Activated CD4-positive, alpha-beta T cell treated with anti-CD3 and anti-CD28 coated beads, Interleukin-2, Interleukin-4, amounts not matched to agents 100 ng/mL and 50 ng/mL, durations not matched to agents 16 hours and 8 hours (primary cell): ENCODE measurements around the gene CCDC192.

Experiments
- DNase-seq: peaks from one replicate; pipeline ENCODE4 v3.0.0-alpha.2; 2020; ENCODE audit warnings: low spot score

The CCDC192 gene

DNA sequence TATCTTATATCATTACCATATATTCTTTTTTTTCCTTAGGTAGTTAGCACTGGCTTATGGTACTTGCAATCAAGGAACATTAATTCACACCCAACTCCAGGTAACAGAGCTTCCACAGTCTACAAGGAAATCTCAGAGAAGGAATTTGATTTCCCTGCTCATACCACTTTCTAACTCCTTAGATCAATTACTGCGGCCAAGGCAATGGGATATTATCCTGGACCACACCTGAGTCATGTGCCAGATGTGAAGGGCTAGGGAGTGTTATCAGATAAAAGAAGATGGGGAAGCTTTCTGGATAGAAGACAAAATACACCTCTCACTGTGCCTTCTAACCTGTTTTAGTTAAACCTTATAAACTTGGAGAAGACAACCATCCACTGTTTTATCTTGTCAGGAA lies 181.2 kb downstream of the CCDC192 start:
- no peak for DNase-seq

DNA sequence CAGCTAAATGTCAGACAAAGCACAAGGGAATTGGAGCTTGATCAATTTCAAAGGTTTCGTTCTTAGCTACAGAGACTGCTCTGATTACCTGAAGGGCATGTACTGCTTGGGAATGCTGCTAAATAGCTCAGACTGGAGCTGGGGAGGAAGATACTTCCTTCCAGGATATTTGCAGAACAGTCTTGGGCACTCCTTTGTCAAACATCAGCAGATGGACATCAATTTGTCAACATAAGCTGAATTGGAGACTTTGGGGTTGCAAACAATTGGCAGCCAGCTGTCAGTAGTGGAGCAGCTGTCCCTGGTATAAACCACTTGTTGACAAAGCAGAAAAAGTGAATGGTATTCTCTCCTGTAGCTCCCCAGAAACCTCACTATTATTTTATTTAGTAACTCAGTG lies 182.0 kb downstream of the CCDC192 start:
- DNase-seq, result no peak

DNA sequence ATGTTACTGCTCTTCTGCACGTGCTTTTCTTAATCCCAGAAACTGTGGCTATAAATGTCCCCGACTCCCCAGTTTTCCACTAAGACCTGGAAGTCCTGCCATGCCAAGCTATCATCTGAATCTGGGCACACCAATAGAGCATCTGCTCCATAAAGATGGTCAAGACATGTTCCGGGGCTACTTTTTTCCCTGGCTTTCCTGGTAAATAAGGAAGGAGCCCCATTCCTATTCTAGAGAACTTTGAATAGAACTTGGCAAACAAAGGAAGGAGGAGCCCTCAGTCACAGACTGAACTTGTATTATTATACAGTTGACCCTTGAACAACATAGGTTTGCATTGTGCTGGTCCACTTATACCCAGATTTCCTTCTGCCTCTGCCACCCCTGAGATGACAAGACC lies 182.9 kb downstream of the CCDC192 start:
- no peak for DNase-seq

DNA sequence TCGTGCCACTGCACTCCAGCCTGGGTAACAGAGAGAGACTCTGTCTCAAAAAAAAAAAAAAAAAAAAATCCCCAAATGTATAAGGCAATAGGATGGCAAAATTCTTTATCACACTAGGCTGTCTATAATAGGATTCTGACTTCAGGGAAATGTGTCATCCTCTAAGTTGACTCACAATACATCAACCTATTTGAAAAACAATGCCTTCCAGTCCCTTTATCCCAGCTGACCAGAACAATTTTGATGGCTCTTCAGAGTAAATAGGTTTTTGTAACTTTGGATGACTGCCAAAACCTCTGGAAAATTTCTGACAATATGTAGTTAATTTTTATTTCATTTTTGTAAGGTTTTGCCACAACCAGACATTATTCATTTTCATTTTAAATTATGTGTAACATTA lies 184.1 kb downstream of the CCDC192 start:
- no peak for DNase-seq

DNA sequence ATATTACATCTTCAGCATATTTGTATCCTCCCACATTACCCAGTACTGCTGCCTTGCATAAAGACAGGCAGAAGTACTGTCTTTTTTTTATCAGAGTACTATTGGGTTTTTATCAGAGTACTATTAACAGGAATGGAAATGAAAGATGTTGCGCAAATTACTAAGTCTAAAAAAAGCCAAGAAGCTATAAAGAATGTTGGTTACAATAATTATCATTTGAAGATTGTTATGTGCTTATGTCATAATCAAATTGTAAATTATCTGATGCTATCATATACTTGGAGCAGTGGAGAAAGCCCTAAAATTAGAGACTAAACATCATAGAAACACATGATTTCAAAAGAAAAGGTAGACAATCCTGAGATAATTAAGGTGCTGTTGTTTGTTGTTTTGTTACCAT lies 188.8 kb downstream of the CCDC192 start:
- DNase-seq, result no peak

DNA sequence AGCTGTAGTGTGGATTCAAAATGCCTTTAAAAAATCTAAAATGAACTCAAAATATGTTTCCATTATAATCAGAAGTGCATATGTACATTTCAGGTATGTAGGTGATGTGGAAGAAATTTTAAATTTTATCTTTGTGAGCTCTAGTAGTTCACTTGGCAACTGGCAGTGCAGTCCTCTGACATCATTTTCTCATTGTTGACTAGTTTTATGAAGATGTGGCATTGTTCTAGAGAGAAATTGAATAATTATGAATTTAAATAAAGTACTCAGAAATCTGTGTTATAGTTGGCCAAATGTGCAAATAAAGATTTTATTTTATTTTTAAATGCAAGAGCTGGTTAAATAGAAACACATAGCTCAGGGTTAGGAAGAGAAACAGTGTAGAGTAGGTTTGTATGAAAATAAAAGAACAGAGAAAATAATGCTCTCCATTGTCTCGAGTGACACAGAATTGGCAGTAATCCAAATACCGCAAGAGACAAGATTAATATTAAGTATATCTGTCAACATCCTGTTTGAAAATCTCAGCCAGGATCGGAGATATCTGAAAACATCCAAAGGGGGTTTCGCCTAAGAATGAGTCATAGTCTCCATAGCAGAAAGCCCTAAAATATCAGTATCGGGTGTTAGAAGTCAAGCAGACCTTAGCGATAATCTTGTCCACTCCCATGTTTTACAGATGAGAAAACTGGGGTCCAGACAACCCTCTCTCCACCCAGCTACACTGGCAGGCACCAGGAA lies 189.4 kb downstream of the CCDC192 start:
- no peak for DNase-seq

DNA sequence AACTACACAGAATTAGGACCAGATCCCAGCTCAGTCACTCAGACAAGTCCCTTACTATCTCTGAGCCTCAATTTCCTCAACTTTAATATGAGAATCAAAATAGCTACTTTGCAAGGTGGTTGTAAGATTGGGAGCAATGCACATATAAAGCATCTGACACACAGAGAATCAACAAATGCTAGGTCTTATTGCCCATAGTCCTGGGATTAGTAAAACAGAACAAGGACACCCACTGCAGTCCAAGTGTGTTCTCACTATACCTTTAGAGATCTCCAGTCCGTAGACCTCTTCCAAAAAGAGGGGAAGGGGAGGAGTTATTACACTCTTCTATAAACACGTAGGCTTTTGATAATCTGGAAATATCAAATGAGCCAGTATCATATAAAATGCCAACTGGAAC lies 190.0 kb downstream of the CCDC192 start:
- no peak for DNase-seq

DNA sequence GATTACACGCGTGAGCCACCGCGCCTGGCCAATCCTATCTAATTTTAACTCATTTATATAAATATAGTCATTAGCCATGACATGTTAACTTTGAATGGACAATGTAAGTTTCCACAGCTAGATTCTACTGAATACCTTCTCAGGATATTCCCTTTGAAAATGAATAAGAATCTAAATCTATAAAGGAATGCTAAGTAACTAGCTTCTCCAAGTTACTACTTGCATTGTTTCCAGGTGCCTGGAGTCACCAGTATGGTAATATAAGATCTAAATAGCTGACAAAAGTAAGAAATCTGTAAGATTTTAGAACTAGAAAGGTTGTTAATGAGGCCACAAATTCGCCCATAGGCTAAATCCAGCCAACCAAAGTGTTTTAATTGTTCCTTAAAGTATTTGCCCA lies 191.3 kb downstream of the CCDC192 start:
- no peak for DNase-seq

DNA sequence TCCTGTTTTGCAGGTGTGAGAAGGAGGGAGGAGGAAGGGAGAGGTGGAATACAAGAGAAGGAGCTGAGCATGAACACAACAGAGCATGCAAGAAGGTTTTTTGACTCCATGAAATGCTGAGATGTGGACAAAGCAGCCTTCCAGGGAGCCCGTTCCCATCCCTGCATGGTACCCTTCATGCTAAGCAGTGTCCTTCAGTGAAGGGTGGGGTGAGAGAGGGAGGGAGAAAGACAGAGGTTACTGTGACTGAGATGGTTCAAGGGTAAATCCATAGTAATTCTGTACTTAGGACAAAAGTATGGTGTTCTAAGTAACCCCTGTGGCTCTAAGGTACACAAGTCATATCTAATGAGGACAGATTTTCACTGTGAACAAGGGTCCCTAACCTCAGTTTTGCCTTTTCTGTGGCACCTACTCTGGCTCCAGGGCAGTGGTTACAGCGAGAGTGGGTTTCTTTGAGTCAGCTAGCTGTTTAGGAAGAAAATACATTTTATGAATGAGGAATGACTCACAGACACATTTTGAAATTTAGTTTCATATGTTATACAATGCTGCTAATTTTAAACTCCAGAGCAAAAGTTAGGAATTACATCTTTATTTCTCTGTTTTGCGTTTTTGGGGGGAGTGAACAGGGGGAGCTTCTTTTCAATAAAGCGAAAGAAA lies 195.5 kb downstream of the CCDC192 start:
- peak; percentile 30 for DNase-seq

DNA sequence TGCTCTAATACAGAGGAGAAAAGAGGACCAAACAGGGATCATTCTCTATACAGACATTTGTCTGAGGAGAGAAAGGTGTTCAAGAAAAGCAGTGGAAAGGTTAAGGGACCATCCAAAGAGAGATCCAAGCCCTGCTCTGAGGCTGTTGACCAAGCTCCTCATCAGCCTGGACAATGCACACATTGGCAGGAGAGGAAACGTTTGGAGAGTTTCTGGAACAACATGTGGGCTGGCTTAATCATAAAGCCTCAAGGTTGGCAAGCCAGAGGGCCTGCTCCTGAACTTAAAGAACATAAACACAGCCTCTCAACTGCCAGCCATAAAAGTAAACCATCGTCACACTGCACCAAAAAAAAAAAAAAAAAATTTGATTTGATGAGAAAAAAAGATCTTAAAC lies 196.0 kb downstream of the CCDC192 start:
- no peak for DNase-seq

DNA sequence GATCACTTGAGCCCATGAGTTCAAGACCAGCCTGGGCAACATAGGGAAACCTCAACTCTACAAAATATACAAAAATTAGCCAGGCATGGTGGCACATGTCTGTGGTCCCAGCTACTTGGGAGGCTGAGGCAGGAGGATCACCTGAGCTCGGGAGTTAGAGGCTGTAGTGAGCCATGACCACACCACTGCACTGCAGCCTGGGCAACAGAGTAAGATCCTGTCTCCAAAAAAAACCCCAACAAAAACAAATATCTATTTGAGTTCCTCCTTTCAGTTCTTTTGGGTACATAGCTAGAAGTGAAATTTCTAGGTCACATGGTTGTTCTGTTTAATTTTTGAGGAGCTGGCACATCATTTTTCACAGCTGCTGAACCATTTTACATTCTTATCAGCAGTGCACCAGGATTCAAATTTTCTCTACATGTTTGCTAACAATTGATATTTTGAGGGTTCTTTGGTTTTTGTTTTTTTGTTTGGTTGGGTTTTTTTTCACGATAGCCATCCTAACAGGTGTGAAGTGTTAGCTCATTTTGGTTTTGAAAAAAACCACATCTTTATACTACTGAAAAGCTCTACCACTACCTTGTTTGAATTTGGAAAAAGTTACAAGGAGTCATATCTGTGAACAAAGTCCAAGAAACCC lies 203.5 kb downstream of the CCDC192 start:
- DNase-seq, result no peak

DNA sequence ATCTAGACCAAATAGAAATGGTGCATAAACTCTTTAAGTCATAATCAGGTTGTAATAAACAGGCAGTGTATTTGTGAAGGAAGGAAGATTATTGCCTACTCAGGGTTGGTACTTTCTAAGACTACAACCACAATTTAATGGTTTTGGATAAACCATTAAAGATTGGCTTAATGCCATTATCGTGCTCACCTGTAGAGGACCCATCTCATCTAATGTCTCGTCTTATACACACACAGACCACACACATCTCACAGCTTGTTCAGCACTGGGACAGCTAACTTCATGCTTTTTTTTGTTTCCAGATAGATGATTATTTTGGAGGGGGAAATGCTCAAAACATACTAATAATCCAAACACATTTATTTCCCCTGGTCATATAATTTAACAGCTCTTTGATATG lies 204.7 kb downstream of the CCDC192 start:
- DNase-seq, result no peak

DNA sequence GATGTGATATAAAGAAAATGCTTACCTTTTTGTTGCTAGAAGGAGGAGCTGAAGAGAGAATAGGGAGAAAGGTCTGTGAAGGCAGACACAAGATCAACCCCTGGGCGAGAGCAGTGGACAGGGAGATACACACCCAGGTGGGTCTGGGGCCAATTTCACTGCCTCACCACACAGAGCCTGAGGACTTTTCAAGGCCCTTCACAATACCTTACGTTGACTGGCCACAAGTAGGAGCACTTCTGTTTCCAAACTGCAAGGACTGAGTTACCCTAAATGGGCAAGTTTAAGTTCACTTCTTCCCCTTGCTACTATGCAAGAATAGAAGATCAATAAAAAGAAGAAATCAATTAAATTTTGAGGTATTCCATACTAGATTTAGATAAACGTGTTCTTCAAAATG lies 205.9 kb downstream of the CCDC192 start:
- DNase-seq, result peak; percentile 11

DNA sequence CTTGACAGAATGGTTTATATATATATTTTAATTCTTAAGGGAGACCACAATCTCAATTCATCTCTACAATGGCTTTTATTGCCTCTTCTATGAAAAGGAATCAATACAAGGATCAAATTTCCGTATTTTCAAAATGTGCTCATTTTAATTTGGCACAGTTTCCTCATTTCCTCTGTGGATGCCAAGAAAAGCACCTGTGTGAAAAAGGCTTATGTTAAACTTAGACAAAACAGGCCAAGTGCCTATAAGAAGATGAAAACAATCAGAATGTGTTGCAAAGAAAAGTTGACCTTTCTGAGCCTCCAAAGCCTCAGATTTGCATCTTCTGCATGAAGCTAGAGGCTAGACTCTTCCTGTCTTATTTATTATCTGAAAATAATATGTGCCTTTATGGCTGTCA lies 206.6 kb downstream of the CCDC192 start:
- DNase-seq, result no peak

DNA sequence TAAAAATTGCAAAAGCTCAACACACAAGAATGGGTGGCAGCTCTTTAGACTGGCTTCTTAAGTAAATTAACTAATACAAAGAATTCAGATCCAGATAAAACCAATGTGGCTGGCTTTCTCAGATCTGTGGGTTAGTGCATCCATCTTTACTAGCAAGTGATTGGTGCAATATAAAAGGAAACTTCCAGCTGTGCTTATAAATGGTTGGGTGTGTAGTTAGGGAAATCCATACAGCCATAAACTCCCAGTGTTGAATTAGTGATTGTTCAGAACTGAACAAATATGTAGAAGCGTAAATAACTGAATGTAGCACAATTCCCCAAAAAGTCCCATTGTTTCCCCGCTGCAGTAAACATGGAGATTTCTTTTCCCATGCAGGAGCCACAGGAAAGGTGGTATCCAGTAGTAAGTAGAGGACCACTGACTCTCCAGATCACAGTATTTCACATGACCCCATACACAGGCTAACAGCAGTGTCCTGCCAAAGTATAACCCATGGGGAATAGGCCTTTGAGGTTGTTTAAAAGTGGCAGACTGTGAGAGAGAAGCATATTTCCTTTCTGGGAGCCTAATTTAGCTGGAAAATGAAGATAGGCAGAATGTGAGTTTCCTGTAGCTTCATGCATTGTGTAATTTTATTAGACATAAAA lies 207.2 kb downstream of the CCDC192 start:
- DNase-seq, result no peak

DNA sequence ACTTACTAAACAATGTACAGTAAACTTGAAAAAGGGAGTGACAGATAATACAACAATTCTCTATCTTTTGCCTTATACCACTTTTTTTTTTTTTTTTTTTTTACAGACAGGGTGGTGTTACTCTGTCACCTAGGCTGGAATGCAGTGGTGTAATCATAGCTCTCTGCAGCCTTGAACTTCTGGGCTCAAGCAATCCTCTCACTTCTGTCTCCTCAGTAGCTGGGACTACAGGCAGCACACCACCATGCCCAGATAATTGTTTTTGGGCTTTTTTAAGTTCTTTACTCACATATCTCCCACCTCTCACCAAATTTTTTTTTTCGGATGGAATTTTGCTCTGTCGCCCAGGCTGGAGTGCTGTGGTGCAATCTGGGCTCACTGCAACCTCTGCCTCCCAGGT lies 208.4 kb downstream of the CCDC192 start:
- no peak for DNase-seq

DNA sequence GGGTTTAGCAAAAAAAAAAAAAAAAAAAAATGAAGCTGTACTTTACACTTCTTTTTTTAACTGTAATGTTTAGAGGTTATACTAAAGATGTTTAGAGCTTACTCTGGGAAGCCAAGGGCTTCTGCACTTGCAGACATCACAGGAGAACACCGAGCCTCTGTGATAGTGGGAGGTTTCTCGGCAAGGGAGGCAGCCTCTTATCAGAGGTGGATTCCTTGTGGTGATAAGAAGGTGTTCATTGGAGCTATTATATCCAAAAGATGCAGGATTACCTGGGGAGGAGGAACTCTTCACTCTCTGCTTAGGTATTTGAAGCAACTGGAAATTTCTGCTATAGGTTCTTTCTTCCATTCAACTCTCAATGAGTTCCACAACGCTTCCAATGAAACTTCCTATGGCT lies 209.2 kb downstream of the CCDC192 start:
- no peak for DNase-seq

DNA sequence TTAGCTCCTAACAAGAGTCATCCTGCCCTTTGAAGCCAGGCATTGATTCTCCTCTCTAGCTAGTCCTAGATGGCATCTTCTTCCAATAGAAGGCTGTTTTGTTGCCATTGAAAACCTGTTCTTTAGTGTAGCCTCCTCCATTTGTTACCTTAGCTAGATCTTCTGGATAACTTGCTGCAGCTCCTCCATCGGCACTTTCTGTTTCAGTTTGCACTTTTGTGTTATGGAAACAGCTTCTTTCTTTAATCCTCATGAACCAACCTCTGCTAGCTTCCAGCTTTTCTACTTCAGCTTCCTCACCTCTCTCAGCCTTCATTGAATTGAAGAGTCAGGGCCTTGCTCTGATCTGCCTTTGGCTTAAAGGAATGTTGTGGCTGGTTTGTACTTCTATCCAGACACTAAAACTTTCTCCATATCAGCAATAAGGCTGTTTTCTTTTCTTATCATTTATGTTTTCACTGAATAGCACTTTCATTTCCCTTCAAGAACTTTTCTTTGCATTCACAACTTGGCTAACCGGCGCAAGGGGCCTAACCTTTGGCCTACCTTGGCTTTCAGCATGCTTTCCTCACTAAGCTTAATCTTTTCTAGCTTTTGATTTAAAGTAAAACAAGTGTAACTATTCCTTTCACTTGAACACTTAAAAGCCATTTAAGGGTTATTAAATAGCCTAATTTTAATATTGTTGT lies 213.8 kb downstream of the CCDC192 start:
- DNase-seq, result no peak

DNA sequence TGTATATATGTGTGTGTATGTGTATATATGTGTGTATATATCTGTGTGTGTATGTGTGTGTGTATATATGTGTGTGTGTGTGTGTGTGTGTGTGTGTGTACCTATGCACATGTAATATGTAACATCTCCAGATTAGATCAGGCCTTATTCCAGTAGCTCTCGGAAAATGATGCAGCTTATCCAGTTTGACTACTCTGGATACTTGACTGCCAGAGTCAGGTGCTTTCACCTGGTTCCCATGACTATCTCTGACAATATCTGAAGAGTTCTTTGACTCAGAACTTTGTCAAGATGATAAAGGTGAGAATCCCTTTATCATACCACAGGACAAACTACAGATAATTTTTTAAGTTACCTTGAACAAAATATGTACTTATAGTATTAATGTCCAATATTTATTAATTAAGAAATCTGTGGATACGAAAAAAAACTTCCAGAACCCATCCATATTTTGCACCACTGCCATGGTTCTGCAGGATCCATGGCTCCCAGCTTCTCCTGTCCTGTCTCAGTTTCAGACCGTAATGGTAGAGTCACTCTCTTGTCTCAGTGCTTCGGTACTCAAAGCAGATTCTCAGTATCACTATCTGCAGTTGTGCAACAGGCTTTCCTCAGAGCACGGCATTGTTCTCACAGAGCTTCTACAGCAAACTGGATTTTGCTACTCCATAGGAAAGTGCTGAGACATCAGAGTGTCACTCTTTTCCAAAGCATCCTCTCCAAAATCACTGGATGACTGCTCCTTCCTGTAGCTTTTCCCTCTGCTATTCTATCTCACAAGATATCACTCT lies 216.0 kb downstream of the CCDC192 start:
- no peak for DNase-seq

DNA sequence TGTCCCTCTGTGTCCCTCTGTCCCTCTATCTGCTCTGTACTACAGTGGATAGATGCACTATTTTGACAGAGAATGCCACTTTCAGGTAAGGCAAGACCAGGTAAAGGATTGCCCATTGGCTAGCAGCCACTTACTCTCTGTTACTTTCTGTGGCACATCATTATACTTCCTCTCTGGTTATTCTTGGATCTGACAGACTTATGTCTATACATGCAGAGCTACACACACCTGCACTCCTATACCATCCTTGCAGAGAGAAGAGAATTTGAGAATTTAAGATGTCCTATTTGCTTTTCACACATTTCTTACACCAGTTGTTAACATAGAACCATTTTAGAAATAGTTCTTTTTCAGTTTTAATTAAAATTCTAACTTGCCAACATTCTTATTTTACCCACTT lies 216.6 kb downstream of the CCDC192 start:
- DNase-seq, result no peak

DNA sequence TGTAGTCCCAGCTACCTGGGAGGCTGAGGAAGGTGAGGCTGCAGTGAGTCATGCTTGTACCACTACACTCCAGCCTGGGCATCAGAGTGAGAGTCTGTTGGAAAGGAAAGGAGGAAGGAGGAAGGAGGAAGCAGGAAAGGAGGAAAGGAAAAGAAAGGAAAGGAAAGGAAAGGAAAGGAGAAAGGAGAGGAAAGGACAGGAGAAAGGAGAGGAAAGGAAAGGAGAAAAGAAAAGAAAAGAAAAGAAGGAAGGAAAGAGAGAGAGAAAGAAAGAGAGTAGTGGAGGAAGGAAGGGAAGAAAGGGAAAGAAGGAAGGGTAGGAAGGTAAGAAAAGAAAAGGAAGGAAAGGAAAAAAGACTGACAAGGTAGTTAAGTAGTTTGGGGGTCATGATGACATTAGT lies 217.7 kb downstream of the CCDC192 start:
- no peak for DNase-seq

DNA sequence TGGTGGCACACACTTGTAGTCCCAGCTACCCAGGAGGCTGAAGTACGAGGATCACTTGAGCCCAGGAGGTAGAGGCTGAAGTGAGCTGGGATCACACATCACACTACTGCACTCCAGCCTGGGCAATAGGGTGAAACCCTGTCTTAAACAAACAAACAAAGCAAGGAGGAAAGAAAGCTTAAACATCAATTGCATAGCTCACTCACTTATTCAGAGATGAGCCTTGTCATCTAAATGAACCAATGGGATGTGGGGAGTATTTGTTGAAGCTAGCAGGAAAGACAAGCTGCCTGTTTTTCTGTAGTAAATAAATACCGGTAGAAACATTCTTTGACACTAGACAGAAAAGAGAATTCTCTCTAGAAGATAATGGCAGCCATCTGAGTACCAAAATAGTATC lies 219.4 kb downstream of the CCDC192 start:
- DNase-seq, result no peak
